Liver (tissue), 9 donors: Measurements from ENCODE around the gene PODXL2. TPM values are rescaled to one million over a fixed set of nuclear protein-coding genes. Genes with fewer than 3 reads are reported as not detected.

Experiments used
- DNase-seq: peaks from one replicate; pipeline ENCODE4 v3.0.0-alpha.2; 2017; ENCODE audit warnings: low spot score
- H3K27ac ChIP-seq, 2 donors: one replicate each; pipeline ENCODE4 v1.7.0; 2013; ENCODE audit warnings: inconsistent platforms in 2 of 2, low read length in 2 of 2, control low read depth in 1 of 2, low read depth in 1 of 2, mild to moderate bottlenecking in 1 of 2
- H3K27me3 ChIP-seq, 4 donors: one replicate each; pipeline versions ENCODE4 v1.6.1 to v1.7.0; 2013; ENCODE audit warnings: low read length in 3 of 4, inconsistent platforms in 1 of 4, mild to moderate bottlenecking in 1 of 4, moderate library complexity in 1 of 4; ENCODE audit not compliant: control insufficient read depth in 4 of 4, insufficient read depth in 4 of 4
- H3K36me3 ChIP-seq, 4 donors: one replicate each; pipeline versions ENCODE4 v1.6.1 to v1.7.0; 2013; ENCODE audit warnings: low read length in 3 of 4, mild to moderate bottlenecking in 3 of 4, low read depth in 1 of 4, moderate library complexity in 1 of 4; ENCODE audit not compliant: control insufficient read depth in 4 of 4, insufficient read depth in 3 of 4
- H3K4me1 ChIP-seq, 4 donors: one replicate each; pipeline versions ENCODE4 v1.6.1 to v1.7.0; 2013; ENCODE audit warnings: low read length in 3 of 4, mild to moderate bottlenecking in 3 of 4, moderate library complexity in 1 of 4; ENCODE audit not compliant: control insufficient read depth in 4 of 4, insufficient read depth in 4 of 4
- H3K4me3 ChIP-seq, 3 donors: one replicate each; pipeline versions ENCODE4 v1.6.1 to v1.7.0; 2013; ENCODE audit warnings: low read length in 3 of 3, control low read depth in 1 of 3, low read depth in 1 of 3, mild to moderate bottlenecking in 1 of 3
- H3K9ac ChIP-seq, 2 donors: one replicate each; pipeline ENCODE4 v1.7.0; 2013; ENCODE audit warnings: low read length in 2 of 2, mild to moderate bottlenecking in 2 of 2, moderate library complexity in 2 of 2, control low read depth in 1 of 2, low read depth in 1 of 2
- H3K9me3 ChIP-seq, 4 donors: one replicate each; pipeline versions ENCODE4 v1.6.1 to v1.7.0; 2013; ENCODE audit warnings: low read length in 3 of 4; ENCODE audit not compliant: control insufficient read depth in 4 of 4
- EGR1 ChIP-seq, 2 donors: IDR thresholded peaks; 2 replicates each; pipeline ENCODE4 v1.6.1; 2016 to 2018; ENCODE audit warnings: antibody characterized with exemption in 2 of 2, low read depth in 2 of 2
- FOXA2 ChIP-seq: IDR thresholded peaks from 2 replicates; pipeline ENCODE4 v1.6.1; 2016; ENCODE audit warnings: antibody characterized with exemption
- GABPA ChIP-seq, 2 donors: IDR thresholded peaks in 1 of 2; conservative IDR thresholded peaks in 1 of 2; 2 replicates each; pipeline ENCODE4 v1.6.1; 2016; ENCODE audit warnings: antibody characterized with exemption in 2 of 2, mild to moderate bottlenecking in 1 of 2, moderate library complexity in 1 of 2
- HNF4A ChIP-seq, 2 donors: conservative IDR thresholded peaks; 2 replicates each; pipeline ENCODE4 v1.6.1; 2016; ENCODE audit warnings: antibody characterized with exemption in 2 of 2, mild to moderate bottlenecking in 2 of 2
- HNF4G ChIP-seq: IDR thresholded peaks from 2 replicates; pipeline ENCODE4 v1.6.1; 2016; ENCODE audit warnings: antibody characterized with exemption
- JUND ChIP-seq, 2 donors: IDR thresholded peaks; 2 replicates each; pipeline ENCODE4 v1.6.1; 2016; ENCODE audit warnings: antibody characterized with exemption in 2 of 2
- NR2F2 ChIP-seq: IDR thresholded peaks from 2 replicates; pipeline ENCODE4 v1.6.1; 2016; ENCODE audit warnings: antibody characterized with exemption
- RAD21 ChIP-seq, 2 donors: IDR thresholded peaks; 2 replicates each; pipeline ENCODE4 v1.6.1; 2016; ENCODE audit warnings: antibody characterized with exemption in 2 of 2, mild to moderate bottlenecking in 2 of 2
- SP1 ChIP-seq: IDR thresholded peaks from 2 replicates; pipeline ENCODE4 v1.6.1; 2018; ENCODE audit warnings: antibody characterized with exemption, mild to moderate bottlenecking
- TAF1 ChIP-seq: conservative IDR thresholded peaks from 2 replicates; pipeline ENCODE4 v1.6.1; 2016; ENCODE audit warnings: antibody characterized with exemption, mild to moderate bottlenecking
- YY1 ChIP-seq: IDR thresholded peaks from 2 replicates; pipeline ENCODE4 v1.6.1; 2016; ENCODE audit warnings: antibody characterized with exemption, mild to moderate bottlenecking
- WGBS: extraction: QIAGEN DNeasy Blood & Tissue Kit; methylation state at CpG from one replicate; pipeline ENCODE4 v1.1.7; 2013; 5-methylcytosine and 5-hydroxymethylcytosine counted together
- polyA plus RNA-seq, 2 donors: library from polyadenylated mRNA; stranded (reverse) in 1 of 2; unstranded in 1 of 2; fragments of 200-250 nt in 1 of 2; fragments of >200 nt in 1 of 2; fragmentation: Nextera tagmentation in 1 of 2; extraction: Ambion mirVana in 1 of 2; gene quantifications; one replicate each; pipeline versions ENCODE4 v1.2.1 to v1.2.3, GENCODE V29; 2013 to 2015
- total RNA-seq, 2 donors: library from RNA; depleted of rRNA; stranded (reverse); fragments of >200 nt; gene quantifications; one replicate each; pipeline ENCODE4 v1.2.3, GENCODE V29; 2014
- TF ChIP-seq, protein P1 (sequence below): IDR thresholded peaks from 2 replicates; pipeline ENCODE4 v1.6.1; 2016; ENCODE audit warnings: antibody characterized with exemption, mild to moderate bottlenecking
- TF ChIP-seq, protein P2 (sequence below): IDR thresholded peaks from 2 replicates; pipeline ENCODE4 v1.6.1; 2016; ENCODE audit warnings: antibody characterized with exemption
- TF ChIP-seq, protein P3 (sequence below): fragments of 150-350 bp; IDR thresholded peaks from 2 replicates; pipeline ENCODE4 v1.5.1; 2017; ENCODE audit warnings: improper control_type of control experiment, low read depth, low read length; ENCODE audit not compliant: missing input control
- TF ChIP-seq, protein P4 (sequence below): IDR thresholded peaks from 2 replicates; pipeline ENCODE4 v1.6.1; 2016; ENCODE audit warnings: antibody characterized with exemption
- donor health status: healthy.
- donor health status: healthy.
- donor health status: healthy.
- donor health status: healthy.
- donor health status: healthy.

Gene PODXL2
- total and polyA plus RNA-seq, 4 donors, result 0.47 to 1.4 (median 0.88) TPM

DNA sequence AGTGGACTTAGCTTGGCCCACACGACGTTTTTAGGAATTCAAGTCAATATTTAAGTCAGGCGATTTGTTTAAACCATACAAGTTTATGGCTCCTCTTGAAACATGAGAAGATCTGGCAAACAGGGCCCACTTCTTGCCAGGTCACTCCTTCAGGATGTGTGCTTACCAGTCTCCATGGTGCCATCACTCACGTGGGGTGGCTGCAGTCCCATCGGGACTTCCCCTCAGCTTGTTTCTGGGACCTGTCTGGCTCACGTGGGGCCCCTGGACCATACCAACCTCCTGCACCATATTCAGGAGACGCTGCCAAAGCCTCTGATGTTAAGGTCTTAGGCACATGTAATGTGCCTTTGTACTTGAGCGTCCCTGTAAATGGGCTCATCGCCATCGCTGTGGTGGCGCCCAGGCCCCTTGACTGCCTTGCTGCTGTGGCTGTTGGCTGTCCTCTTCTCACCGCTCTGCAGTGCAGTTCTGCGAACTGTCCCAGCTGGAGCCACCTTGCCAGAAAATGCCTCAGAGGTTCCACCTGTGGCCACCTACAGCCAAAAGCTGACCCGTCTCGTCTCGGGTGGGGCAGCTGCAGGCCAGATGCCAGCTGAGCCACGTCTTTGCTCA lies 21.9 kb upstream of the PODXL2 start:
- no peak for TF ChIP-seq YY1
- no peak for TF ChIP-seq RAD21 (IDR thresholded peaks at IDR 0.05)
- TF ChIP-seq EGR1 (IDR thresholded peaks at IDR 0.05; ENCODE audit: low read depth in 2 of 2), result no peak
- TF ChIP-seq, protein P1, sequence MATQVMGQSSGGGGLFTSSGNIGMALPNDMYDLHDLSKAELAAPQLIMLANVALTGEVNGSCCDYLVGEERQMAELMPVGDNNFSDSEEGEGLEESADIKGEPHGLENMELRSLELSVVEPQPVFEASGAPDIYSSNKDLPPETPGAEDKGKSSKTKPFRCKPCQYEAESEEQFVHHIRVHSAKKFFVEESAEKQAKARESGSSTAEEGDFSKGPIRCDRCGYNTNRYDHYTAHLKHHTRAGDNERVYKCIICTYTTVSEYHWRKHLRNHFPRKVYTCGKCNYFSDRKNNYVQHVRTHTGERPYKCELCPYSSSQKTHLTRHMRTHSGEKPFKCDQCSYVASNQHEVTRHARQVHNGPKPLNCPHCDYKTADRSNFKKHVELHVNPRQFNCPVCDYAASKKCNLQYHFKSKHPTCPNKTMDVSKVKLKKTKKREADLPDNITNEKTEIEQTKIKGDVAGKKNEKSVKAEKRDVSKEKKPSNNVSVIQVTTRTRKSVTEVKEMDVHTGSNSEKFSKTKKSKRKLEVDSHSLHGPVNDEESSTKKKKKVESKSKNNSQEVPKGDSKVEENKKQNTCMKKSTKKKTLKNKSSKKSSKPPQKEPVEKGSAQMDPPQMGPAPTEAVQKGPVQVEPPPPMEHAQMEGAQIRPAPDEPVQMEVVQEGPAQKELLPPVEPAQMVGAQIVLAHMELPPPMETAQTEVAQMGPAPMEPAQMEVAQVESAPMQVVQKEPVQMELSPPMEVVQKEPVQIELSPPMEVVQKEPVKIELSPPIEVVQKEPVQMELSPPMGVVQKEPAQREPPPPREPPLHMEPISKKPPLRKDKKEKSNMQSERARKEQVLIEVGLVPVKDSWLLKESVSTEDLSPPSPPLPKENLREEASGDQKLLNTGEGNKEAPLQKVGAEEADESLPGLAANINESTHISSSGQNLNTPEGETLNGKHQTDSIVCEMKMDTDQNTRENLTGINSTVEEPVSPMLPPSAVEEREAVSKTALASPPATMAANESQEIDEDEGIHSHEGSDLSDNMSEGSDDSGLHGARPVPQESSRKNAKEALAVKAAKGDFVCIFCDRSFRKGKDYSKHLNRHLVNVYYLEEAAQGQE, result no peak
- no peak for TF ChIP-seq GABPA (IDR thresholded peaks at IDR 0.05 in 1 of 2, conservative IDR thresholded peaks at IDR 0.05 in 1 of 2)
- no peak for TF ChIP-seq SP1
- TF ChIP-seq, protein P2, sequence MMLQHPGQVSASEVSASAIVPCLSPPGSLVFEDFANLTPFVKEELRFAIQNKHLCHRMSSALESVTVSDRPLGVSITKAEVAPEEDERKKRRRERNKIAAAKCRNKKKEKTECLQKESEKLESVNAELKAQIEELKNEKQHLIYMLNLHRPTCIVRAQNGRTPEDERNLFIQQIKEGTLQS, result no peak
- TF ChIP-seq TAF1, result no peak
- no peak for TF ChIP-seq FOXA2
- no peak for TF ChIP-seq HNF4G
- no peaks in the 10 kb centered on the region for H3K9me3 ChIP-seq
- H3K9ac ChIP-seq, result no peak overlapping the region
- no peak for DNase-seq
- WGBS, result 95% methylated on average over 17 of the region's 17 CpGs
- peaks cover 0 to 5% (median 2%) of the 10 kb centered on the region in 4 donors for H3K36me3 ChIP-seq
- no peaks in the 10 kb centered on the region for H3K27me3 ChIP-seq
- H3K4me1 ChIP-seq, result no peaks in the 10 kb centered on the region
- H3K4me3 ChIP-seq, result no peak overlapping the region
- no peak overlapping the region for H3K27ac ChIP-seq

DNA sequence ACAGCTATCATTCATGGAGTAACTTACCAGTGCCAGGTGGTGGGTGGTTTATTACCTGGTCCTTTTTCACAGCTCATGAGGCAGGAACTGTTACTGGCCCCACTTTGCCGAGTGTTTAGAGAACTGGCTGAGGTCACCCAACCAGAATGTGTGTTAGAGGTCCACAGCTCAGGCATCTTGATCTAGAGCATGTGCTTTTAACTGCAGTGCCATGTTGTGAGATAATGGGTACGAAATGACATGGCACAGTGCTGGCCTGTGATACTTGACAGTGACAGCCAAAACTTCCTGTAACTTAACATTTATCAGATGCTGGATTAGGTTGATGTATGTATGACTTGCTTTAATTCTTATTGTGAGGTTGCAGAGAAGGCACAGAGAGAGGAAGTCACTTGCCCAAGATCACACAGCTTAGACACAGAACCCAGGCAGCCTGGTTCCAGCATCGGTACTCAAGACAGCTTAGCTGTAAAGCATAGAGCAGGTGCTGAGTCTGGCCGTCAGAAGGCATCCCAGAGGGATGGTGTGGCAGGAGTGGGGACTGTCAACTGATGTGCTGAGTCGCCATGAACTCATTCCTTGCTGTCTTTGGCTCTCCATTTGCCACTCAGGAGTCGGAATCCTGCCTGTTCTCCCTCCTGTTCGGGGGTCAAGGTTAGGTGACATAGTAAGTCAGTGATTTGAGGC lies 21.2 kb upstream of the PODXL2 start:
- Histone ChIP-seq H3K4me1 (peaks cover under 1 to 4% (median 1%) of the 10 kb centered on the region in 4 donors), H3K27me3 (no peaks in the 10 kb centered on the region), H3K27ac (no peak overlapping the region), H3K9me3 (no peaks in the 10 kb centered on the region), H3K9ac (no peak overlapping the region), H3K36me3 (peaks cover 0 to 5% (median 2%) of the 10 kb centered on the region in 4 donors), H3K4me3 (no peak overlapping the region)
- TF ChIP-seq JUND (IDR thresholded peaks at IDR 0.05) (no peak), FOXA2 (no peak), YY1 (no peak), NR2F2 (no peak), EGR1 (IDR thresholded peaks at IDR 0.05; ENCODE audit: low read depth in 2 of 2) (no peak), HNF4A (conservative IDR thresholded peaks at IDR 0.05) (no peak), HNF4G (no peak), GABPA (IDR thresholded peaks at IDR 0.05 in 1 of 2, conservative IDR thresholded peaks at IDR 0.05 in 1 of 2) (no peak)
- TF ChIP-seq, protein P3, sequence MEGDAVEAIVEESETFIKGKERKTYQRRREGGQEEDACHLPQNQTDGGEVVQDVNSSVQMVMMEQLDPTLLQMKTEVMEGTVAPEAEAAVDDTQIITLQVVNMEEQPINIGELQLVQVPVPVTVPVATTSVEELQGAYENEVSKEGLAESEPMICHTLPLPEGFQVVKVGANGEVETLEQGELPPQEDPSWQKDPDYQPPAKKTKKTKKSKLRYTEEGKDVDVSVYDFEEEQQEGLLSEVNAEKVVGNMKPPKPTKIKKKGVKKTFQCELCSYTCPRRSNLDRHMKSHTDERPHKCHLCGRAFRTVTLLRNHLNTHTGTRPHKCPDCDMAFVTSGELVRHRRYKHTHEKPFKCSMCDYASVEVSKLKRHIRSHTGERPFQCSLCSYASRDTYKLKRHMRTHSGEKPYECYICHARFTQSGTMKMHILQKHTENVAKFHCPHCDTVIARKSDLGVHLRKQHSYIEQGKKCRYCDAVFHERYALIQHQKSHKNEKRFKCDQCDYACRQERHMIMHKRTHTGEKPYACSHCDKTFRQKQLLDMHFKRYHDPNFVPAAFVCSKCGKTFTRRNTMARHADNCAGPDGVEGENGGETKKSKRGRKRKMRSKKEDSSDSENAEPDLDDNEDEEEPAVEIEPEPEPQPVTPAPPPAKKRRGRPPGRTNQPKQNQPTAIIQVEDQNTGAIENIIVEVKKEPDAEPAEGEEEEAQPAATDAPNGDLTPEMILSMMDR, result no peak
- TF ChIP-seq, protein P1, result no peak
- TF ChIP-seq, protein P4, sequence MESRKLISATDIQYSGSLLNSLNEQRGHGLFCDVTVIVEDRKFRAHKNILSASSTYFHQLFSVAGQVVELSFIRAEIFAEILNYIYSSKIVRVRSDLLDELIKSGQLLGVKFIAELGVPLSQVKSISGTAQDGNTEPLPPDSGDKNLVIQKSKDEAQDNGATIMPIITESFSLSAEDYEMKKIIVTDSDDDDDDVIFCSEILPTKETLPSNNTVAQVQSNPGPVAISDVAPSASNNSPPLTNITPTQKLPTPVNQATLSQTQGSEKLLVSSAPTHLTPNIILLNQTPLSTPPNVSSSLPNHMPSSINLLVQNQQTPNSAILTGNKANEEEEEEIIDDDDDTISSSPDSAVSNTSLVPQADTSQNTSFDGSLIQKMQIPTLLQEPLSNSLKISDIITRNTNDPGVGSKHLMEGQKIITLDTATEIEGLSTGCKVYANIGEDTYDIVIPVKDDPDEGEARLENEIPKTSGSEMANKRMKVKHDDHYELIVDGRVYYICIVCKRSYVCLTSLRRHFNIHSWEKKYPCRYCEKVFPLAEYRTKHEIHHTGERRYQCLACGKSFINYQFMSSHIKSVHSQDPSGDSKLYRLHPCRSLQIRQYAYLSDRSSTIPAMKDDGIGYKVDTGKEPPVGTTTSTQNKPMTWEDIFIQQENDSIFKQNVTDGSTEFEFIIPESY, result no peak
- no peak for DNase-seq
- WGBS, result 93% methylated on average over 7 of the region's 7 CpGs
